ENCODE data around the gene FOXO3. TPM values are rescaled to one million over a fixed set of nuclear protein-coding genes. Genes with fewer than 3 reads are reported as not detected.
"Not testable (repeated sequence)": the region's sequence is repeated elsewhere in the genome, so short reads cannot be mapped to it uniquely, and the experiment has no call there.

Gene FOXO3
- total RNA-seq, 4 donors from 2014 or later = 34.3 to 61.1 (median 49.7) TPM

DNA sequence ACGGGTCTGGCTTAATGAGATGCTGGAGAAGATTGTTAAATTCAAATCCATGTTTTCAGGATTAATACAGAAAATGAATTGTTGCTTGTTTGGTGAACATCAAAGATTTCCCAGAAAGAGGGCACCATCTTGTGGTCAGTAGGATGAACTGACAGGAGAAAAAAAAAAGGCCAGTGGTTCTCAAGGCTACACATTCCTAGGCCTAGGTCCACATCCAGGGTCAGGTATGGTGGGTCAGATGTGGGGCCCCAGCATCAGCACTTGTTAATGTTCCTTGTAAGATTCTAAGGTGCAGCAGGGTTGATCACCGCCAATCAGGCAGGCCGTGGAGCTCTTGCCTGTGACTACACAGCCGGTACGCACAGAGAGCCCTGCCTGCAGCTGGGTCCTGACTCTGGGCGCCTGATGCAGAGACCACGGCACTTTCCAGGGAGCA lies 34.0 kb upstream of the FOXO3 start:
- Histone ChIP-seq H3K36me3 (peaks cover 0 to 6% (median 0%) of the 10 kb centered on the region in 3 donors), H3K4me3 (no peak overlapping the region), H3K9me3 (no peaks in the 10 kb centered on the region), H3K27ac (no peak overlapping the region), H3K4me1 (no peaks in the 10 kb centered on the region), H3K27me3 (no peaks in the 10 kb centered on the region)
- no peak for DNase-seq
- TF ChIP-seq, protein P1, sequence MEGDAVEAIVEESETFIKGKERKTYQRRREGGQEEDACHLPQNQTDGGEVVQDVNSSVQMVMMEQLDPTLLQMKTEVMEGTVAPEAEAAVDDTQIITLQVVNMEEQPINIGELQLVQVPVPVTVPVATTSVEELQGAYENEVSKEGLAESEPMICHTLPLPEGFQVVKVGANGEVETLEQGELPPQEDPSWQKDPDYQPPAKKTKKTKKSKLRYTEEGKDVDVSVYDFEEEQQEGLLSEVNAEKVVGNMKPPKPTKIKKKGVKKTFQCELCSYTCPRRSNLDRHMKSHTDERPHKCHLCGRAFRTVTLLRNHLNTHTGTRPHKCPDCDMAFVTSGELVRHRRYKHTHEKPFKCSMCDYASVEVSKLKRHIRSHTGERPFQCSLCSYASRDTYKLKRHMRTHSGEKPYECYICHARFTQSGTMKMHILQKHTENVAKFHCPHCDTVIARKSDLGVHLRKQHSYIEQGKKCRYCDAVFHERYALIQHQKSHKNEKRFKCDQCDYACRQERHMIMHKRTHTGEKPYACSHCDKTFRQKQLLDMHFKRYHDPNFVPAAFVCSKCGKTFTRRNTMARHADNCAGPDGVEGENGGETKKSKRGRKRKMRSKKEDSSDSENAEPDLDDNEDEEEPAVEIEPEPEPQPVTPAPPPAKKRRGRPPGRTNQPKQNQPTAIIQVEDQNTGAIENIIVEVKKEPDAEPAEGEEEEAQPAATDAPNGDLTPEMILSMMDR (IDR thresholded peaks at IDR 0.05) = peak; percentile 56 to 83 (median 79)
- TF ChIP-seq POLR2A (IDR thresholded peaks at IDR 0.05) = no peak

DNA sequence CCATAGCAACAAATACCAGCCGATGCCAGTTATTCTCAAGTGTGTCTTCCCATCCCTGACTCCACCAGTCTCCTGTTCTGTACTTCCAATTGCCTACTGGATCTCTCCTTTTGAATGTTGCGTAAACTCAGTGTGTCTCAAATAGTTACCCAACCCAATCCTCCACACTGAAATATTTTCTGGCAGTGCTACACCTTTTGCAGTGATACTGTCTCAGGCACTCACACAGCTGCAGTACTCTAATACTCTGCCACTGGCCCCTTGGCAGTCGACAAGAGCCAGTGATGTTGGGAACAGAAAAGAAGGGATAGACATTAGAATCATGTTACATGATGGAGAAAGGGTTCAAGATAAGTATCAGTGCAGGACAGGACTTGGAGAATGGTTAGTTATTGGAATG lies 31.8 kb upstream of the FOXO3 start:
- Histone ChIP-seq H3K27ac (no peak overlapping the region), H3K27me3 (no peaks in the 10 kb centered on the region), H3K4me3 (no peak overlapping the region), H3K4me1 (no peaks in the 10 kb centered on the region), H3K36me3 (no peaks in the 10 kb centered on the region), H3K9me3 (no peaks in the 10 kb centered on the region)
- no peak for TF ChIP-seq POLR2A (IDR thresholded peaks at IDR 0.05)
- TF ChIP-seq, protein P1 (IDR thresholded peaks at IDR 0.05) = no peak
- no peak for DNase-seq

DNA sequence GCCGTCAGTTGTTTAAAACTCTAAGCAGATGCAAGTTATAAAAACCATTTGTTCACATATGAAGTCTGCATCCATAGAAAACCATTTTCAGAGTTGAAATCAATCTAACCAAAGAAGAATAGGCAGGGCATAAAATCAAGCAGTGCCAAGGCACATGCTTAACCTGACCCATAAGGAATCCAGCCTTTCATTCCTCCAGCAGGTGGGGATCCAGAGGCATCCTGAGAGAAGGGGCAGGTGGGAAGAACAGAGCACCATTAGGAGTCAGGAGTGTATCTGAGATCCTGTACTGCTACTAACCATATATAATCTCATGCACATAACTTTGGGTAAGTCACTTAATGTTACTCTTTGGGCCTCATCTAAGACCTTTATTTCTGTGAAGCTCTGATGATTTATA lies 29.4 kb upstream of the FOXO3 start:
- H3K27ac ChIP-seq = no peak overlapping the region

DNA sequence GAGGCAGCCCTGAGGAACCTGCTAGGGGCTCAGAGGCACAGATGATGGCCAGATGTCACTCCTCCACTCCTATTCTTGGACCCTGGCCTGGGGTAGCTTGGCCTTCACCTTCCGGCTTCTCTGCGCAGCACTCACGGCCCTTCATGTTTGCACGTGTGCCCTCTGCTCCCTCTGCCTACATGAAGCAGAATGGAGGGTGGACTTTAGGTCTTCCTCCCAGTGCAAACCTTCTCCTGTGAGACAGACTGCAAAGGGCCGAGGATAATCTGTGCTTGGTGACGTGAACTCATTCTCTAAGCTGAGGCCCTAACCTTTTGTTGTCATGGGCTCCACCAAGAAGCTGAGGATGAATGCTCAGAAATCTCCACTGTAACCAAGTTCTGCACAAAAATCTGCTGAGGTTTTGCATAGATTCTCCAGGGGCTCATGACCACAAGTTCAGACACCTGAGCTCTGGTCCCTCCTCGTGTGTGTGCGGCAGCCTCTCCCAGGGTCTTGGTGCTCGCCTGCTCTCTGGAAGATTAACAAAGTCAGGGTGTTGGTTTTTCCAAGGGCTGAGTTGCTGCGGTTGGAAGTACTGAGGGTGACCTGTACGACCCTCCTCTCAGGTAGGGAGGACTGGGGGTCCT lies 25.5 kb upstream of the FOXO3 start:
- Histone ChIP-seq H3K27me3 (no peaks in the 10 kb centered on the region), H3K4me3 (no peak overlapping the region), H3K36me3 (no peaks in the 10 kb centered on the region), H3K27ac (no peak overlapping the region), H3K9me3 (no peaks in the 10 kb centered on the region), H3K4me1 (no peaks in the 10 kb centered on the region)
- no peak for DNase-seq
- TF ChIP-seq, protein P1 (IDR thresholded peaks at IDR 0.05) = no peak
- no peak for TF ChIP-seq POLR2A (IDR thresholded peaks at IDR 0.05)

More for the DNA sequence above, 29.4 kb upstream of the FOXO3 start:
- TF ChIP-seq, protein P1 (IDR thresholded peaks at IDR 0.05) = no peak
- TF ChIP-seq POLR2A (IDR thresholded peaks at IDR 0.05) = no peak
- Histone ChIP-seq H3K36me3 (no peaks in the 10 kb centered on the region), H3K4me3 (no peak overlapping the region), H3K27me3 (no peaks in the 10 kb centered on the region), H3K9me3 (no peaks in the 10 kb centered on the region), H3K4me1 (no peaks in the 10 kb centered on the region)
- DNase-seq = no peak

DNA sequence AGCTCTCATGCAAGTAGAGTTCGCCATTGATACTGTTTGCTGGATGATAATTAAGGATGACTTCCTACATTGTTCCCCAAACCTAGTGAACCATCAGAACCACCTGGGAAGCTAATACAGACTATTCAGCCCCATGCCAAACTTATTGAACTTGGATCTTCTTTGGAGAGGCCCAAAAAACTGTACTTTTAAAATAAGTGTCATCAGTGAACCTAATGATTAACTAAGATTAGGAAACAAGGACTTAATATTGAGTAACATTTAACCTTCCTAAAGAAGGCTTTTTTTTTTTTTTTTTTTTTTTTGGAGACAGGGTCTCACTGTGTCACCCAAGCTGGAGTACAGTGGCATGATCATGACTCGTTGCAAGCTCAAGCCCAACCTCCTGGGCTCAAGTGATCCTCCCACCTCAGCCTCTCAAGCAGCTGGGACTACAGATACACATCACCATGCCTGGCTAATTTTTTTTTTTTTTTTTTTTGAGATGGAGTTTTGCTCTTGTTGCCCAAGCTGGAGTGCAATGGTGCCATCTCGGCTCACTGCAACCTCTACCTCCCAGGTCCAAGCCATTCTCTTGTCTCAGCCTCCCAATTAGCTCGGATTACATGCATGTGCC lies 24.7 kb upstream of the FOXO3 start:
- H3K4me1 ChIP-seq, H3K9me3 ChIP-seq, H3K4me3 ChIP-seq, DNase-seq, H3K36me3 ChIP-seq, H3K27me3 ChIP-seq, H3K27ac ChIP-seq: not testable (repeated sequence)
